ENCODE results near the gene CLASP1.

- TF ChIP-seq CTCF (IDR thresholded peaks at IDR 0.05; ENCODE audit: insufficient read depth, low read length), result no peak
- no peak for TF ChIP-seq REST (IDR thresholded peaks at IDR 0.05; ENCODE audit: insufficient replicate concordance, low read depth)
- no peak for TF ChIP-seq POLR2AphosphoS5 (IDR thresholded peaks at IDR 0.05; ENCODE audit: low read depth)
These were observed 311.0 kb downstream of the CLASP1 start for GRCh38 chr2:121338281-121338680.

All from HL-60 (cell line).